Umbilical cord (tissue), 2 donors: ENCODE results near the gene HSPA4. TPM values are rescaled to one million over a fixed set of nuclear protein-coding genes. Genes with fewer than 3 reads are reported as not detected.
"Not testable (repeated sequence)": the region's sequence is repeated elsewhere in the genome, so short reads cannot be mapped to it uniquely, and the experiment has no call there.

Source experiments
- DNase-seq: peaks from one replicate; pipeline ENCODE4 v3.0.0-alpha.2; 2015; ENCODE audit warnings: low spot score
- total RNA-seq: library from RNA; depleted of rRNA; stranded (reverse); fragments of >200 nt; gene quantifications from one replicate; pipeline ENCODE4 v1.2.3, GENCODE V29; 2014; ENCODE audit warnings: low replicate concordance; ENCODE audit not compliant: insufficient read depth

HSPA4 gene
- total RNA-seq, 1 donor from 2014 or later, result 82.3 TPM

DNA sequence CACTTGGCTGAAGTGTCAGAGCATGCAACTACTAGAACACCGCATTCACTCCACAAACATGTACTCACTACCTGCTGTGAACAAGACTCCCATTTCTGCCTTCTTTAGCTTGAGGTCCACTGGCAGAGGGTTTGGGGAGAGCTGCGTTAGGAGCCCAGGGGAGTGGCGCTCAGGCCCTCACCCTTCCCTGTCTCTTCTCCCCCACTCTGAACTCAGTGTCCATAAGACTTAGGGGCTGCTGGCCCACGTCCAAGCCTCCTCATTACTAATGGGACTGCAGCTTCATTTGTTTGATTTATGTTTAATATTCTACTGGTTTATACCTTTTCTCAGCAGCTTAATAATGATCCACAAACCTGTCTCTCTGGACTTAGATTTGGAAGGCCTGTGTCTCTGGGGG lies 70.9 kb downstream of the HSPA4 start:
- DNase-seq, result no peak

DNA sequence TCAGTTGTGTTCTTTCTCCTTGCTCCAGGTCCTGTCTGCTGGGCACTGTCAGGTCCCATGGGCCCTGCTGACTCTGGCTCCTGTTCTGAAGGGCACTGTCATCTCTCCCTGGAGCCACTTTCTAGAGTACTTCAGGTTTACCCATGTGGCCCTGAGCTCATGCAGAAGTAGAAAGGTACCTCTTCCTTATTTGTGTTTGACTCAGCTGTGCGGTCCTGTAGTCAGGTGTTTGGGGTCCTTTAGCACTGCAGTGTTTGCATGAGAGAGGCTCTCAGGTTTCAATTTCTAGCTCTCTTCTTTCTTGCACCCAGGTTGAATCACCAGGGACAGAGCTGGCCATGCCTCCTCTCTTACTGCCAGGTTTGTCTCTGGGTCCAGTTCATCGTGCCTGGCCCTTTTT lies 71.5 kb downstream of the HSPA4 start:
- no peak for DNase-seq

DNA sequence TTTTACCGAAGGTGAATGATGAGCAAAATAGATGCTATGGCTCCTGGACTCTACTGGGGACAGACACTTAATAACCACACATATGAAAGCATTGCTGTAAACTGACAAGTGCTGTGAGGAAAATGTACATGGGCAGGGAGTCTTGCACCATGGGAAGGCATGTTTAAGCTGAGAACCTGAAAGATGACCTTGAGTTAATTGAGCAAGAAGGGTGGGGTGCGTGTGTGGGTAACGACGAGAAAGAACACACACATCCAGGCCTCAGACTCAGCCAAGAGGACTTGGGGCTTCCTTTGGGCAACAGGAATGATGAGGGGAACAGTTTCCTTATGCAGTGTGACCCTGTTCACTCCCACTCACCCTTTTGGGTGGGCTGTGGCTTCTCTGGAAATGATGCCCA lies 73.1 kb downstream of the HSPA4 start:
- DNase-seq, result no peak

DNA sequence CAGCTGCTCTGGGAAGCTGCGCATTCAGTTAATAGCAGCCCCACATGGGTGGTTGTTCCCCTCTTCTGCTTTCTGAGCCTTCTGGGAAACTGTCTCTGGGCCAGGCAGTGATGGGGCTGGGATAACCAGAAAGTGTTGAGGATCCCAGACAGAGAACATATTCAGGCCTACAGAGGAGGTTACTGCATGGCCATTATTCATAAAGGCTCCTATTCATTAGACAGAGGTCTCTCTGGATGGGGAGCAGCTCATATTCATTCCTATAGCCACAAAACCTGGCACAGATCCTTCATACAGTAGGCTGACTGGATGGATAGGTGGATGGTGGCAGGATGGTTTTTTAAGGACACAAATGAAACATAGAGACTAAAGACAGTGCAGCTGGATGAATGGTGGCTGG lies 76.3 kb downstream of the HSPA4 start:
- DNase-seq, result no peak

DNA sequence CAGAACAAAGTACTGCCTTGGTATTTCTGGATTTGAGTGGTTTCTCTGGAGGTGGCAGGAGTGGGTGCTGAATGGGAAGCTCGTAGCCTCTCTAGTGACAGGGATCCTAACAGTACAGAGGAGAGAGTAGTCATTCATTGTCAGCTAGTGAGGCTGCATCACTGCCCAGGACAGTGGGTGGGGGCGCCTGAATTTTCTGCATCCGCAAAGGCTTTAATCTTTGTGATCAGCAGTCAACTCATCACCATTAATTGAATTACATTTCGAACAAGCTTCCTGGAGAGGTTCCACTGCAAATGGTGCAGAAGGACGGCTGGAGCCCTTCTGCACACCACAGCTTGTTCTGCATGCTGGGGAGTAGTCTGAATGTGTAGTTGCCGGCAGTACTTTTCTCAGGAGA lies 77.5 kb downstream of the HSPA4 start:
- no peak for DNase-seq

DNA sequence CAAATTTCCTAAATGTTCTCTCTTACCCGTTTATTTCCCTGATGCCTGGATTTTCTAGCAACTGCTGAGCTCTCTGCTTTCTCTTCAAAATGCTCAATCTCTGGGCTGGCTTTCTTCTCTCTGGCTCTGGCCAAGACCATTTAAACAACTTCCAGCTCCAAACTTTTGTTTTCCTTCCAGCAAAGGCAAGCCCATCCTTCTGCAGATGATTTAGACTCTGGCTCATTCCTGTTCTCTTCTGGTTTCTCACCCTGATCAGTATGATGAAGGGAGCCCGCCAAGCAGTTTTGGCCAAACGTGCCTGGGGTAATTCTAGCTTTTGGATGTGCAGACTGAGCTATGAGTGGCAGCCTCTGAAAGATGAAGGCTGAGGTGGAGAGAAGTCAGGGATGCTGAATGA lies 78.1 kb downstream of the HSPA4 start:
- no peak for DNase-seq

DNA sequence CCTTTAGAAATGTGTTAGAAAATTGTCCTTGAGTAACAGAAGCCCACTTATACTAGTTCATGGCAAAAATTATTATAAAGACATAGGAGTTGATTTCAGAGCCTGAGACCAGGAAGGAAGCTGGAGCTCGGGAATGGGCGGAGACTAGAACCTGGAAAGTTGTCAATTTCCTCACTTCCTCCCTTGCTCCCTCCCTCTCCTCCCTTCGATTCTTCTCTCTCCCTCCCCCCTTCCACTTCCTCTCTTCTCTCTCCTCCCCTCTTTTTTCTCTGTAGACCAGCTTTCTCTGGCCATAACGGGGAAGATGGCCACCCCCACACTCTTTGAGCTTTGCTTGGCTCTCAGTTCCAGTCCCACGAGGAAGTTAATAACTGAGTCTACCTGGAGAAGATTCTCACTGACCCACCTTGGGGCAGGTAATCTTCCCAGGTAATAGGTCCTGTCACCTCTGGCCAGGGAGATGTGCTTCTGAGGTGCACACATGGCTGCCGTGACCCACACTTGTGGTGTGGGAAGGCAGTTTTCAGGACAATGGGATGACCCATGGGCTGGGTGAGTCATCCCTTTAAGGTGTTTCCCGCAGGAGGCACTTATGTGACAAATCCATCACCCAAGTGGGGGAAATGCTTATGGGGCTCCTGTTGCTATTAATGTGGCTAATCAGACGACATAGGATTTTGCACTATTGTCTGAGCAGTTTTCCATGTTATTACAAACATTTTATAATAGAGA lies 78.7 kb downstream of the HSPA4 start:
- no peak for DNase-seq

DNA sequence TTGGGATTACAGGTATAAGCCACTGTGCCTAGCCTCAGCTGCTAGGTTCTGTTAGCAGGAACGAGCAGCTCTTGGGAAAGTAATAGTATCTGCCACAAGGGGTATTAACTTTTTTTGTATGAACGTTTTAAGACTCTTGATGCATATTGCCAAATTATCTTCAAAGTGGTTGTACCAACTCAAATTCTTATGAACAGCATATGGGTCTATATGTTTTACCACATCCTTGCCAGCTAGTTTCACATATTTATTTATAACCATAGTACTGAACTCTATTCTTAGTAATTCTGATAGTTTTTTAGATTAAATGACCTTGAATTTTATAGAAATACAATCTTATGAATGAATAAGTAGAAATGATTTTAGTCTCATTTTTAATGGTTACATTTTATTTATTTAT lies 80.9 kb downstream of the HSPA4 start:
- no peak for DNase-seq

DNA sequence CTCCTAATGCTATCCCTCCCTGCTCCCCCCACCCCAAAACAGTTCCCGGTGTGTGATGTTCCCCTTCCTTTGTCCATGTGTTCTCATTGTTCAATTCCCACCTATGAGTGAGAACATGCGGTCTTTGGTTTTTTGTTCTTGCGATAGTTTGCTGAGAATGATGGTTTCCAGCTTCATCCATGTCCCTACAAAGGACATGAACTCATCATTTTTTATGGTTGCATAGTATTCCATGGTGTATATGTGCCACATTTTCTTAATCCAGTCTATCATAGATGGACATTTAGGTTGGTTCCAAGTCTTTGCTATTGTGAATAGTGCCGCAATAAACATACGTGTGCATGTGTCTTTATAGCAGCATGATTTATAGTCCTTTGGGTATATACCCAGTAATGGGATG lies 81.4 kb downstream of the HSPA4 start:
- DNase-seq, result not testable (repeated sequence)

DNA sequence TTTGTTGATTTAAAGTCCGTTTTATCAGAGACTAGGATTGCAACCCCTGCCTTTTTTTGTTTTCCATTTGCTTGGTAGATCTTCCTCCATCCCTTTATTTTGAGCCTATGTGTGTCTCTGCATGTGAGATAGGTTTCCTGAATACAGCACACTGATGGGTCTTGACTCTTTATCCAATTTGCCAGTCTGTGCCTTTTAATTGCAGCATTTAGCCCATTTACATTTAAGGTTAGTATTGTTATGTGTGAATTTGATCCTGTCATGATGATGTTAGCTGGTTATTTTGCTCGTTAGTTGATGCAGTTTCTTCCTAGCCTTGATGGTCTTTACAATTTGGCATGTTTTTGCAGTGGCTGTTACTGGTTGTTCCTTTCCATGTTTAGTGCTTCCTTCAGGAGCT lies 85.1 kb downstream of the HSPA4 start:
- DNase-seq, result not testable (repeated sequence)

DNA sequence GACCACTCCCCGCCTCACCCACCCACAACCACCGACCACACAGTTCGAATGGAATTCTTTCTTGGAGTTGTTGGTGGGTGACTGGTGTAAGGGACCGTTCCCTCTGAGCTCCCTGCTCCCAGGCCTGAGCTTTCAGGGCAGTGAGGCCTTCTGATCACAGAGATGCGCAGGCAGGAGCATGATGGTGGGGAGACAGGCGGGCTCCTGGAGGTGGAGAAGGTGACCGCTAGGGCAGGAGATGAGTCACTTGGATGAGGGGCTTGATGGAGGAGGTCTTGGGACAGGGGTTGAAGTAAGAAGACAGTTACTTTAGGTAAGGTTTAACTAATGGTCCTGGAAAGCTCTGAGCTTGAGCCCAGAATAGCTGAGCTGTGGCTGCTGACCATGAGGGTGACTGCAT lies 88.5 kb downstream of the HSPA4 start:
- no peak for DNase-seq

DNA sequence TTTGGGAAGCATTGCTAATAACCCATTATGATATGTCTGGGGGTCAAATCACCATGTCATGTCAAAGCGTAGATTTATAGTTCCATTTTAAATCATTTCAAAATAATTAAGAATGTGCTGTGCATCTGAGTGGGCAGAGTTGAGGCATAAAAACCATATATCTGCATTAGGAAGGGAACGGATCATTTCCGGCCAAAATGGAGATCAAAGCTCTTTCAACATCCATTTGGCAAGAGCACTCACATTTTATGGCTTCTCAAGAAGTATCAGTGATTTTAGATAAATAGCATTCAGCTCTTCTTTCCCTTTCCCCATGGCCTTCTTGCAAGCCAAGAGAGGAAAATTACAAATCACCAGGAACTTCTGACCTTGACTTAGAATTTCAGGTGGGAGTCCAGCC lies 89.9 kb downstream of the HSPA4 start:
- DNase-seq, result peak; percentile 44

DNA sequence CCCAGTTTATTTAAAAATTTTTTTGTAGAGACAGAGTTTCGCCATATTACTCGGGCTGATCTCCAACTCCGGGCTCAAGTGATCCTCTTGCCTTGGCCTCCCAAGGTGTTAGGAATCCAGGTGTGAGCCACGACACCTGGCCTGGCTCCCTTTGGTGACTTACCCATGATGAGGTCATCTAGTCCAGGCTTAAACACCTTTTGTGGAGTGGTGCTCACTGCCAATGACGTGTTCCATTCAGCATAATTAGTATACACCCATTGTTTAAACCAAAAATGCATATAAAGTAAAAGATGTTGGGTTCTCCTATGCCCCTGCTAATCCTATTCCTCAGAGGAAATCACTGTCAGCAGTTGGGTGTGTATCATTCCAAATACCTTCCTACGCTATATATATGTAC lies 91.0 kb downstream of the HSPA4 start:
- DNase-seq, result no peak

DNA sequence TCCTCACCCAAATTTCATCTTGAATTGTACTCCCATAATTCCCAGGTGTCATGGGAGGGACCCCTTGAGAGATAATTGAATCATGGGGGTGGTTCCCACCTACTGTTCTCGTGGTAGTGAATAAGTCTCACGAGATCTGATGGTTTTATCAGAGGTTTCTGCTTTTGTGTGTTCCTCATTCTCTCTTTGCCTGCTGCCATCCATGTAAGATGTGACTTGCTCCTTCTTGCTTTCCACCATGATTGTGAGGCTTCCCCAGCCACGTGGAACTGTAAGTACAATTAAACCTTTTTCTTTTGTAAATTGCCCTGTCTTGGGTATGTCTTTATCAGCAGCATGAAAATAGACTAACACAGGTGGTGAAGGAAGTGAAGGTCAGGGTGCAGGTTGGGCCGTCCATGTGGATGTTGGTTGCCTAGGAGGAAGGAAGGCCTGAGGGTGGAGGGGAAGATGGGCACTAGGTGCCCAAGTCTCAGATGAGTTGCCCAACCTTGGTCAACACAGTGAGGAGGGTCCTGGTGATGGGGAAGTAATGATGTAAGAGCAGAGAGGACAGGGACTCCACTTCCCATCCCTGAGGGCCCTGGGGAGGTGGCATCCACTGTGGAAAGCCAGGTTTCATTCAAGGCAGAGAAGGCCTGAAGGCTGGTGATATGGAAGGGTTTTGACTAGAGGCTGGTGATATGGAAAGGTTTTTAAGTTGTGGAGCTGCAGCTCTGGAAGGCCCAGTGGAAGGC lies 92.6 kb downstream of the HSPA4 start:
- DNase-seq, result no peak

DNA sequence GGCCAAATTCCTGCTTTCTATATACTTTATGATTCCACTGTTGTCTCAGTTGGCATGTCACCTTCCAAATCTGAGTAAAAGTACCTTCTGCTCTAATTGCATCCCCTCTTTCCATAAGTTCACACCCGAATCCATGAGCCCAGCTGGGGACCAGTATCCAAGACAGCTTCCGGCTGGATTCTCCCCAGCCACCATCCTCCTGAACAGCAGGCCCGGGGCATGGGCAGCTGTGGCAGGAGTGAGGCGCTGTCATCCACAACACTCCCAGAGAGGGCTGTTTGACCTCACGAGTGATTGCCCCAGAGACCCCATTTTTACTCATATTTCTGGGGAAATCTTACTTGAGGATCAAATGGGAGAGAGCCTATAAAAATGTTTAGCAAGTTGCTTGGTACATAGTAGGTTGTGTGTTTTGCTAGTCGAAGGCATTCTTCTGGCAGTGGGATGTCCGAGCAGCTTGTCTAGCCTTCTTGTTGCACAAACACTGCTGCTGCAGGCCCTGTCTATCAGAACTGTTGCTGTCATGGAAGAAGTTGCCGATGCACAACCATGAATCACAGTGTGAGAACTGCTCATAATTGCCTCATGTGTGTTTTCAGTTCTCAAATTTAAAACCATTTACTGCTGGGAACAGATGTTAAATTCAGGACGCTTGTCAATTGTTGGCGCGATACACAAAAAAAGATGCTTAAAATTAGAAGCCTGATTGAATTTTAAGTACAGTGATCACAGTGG lies 93.8 kb downstream of the HSPA4 start:
- DNase-seq, result no peak

DNA sequence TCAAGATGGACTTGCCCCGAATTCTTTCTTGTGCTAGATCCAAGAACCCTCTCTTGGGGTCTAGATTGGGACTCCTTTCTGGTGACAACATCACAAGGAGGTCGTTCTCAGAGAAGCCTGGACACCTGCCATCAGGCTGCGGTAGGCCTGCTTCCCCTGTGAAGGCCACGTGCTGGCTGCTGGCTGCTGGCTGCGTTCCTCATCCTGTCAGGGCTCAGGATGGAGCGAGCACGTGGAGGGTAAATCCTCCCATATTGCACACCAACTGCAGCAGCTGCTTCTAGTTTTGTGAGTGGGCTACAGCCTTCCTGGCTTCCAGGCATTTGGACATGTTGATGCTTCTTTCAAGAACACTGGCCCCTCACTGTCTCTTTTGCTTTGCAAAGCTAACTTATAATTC lies 95.6 kb downstream of the HSPA4 start:
- peak; percentile 6 for DNase-seq

DNA sequence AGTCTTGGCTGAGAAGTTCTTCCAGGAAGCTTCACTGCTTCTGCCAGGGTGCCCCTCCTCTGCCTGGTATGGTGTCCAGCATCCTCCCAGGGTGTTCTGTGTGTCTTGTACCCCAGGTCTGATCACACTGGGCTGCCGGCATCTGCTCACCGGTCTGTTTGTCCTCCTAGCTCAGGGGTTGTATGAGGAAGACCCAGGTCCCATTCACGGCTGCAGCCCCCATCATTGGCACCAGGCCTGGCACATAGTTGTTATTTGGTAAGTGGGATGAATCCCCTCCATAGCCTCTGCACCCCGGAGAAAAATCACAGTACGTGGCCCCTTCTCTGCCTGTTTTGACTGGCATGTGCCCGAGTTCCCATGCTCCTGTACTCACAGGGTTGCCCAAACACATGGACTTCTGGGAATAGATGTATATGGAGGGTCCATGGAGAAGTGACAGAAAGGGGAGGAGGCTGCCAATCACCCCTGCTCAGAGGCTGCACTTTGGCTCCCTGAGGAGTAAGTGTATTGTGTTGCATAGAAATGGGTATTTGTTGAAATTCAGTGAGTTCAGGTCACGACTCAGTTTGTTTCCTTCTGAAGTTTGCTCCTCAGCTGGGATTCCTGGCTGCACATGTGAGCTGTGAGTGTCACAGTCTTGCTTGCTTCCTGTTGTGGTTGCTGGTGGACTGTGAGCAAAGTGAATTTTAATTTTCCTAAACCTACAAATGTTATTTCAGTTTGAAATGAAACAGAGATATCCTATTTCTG lies 96.2 kb downstream of the HSPA4 start:
- DNase-seq, result no peak

DNA sequence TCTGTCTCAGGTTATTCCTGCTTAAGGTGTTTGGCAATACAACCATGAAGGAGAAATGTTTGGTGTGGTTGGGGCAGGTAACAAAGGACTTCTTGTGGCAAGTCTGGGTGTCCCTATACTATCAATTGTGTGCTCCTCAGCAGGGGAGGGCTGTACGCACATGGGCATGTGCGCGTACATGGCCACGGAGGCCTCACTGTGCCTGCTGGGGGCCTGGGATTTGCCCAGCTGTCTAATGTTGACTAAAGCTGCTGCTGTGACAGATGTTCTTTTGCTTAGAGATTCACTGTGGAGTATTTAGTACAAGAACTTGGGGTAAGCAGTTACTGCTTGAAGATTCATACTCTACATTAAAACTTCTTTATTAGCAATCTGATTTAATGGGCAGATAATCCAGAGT lies 97.5 kb downstream of the HSPA4 start:
- peak; percentile 8 for DNase-seq

DNA sequence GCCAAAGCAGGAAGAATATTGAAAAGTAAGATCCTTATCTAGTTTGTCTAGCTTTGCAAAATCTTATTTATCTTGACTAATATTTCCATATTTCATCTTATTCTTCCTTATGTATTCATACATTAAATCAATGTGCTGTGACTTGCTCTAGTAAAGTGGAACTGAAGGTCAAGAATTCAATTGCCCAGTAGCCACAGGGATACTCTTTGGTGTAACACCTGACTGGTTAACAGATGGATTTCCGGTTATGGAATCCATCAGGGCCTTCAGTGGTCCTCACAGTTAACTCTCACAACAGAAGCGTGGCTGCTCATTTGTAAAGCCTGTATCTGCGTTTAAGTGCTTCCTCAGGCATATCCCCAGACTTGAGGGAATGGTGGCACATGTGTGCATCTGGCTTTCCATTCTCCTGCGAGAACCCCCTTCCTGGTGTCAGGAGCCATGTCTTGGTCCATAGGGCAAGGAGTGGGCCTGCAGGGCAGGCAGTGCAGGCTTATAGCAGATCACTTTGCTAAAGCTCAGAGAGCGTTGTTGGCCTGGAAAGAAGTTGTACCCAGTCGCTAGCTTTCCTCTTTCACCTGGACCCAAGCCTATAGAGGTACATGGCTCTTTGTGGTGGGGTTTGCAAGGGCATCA lies 99.2 kb downstream of the HSPA4 start:
- DNase-seq, result no peak

DNA sequence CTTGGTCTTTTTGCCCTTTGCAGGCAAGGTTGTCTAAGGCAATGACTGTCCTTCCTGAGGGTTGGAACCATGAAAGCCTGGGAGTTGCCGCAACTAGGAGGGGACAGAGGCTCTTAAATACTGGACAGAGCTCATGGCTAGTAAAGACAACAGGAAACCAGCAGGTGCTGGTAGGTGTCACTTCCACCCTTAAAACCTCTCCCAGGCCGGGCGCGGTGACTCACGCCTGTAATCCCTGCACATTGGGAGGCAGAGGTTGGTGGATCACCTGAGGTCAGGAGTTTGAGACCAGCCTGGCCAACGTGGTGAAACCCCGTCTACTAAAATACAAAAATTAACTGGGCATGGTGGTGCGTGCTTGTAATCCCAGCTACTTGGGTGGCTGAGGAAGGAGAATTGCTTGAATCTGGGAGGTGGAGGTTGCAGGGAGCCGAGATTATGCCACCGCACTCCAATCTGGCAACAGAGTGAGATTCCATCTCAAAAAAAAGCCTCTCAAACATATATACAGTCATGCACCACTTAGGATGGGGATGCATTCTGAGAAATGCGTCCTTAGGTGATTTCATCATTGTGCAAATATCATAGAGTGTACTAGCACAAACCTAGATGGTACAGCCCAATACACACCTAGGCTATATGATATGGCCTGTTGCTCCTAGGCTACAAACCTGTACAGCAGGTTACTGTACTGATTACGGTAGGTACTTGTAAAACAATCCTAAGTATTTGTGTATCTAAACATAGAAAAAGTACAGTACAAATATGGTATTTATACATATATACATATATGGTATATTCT lies 102.7 kb downstream of the HSPA4 start:
- no peak for DNase-seq
